ENCODE measurements around the gene TCAF2. TPM values are rescaled to one million over a fixed set of nuclear protein-coding genes. Genes with fewer than 3 reads are reported as not detected.
"Not testable (repeated sequence)": the region's sequence is repeated elsewhere in the genome, so short reads cannot be mapped to it uniquely, and the experiment has no call there.

The TCAF2 gene
- total RNA-seq (3.8 TPM), polyA plus RNA-seq (3.3 TPM)
- long read RNA-seq, donor 1 = 0 reads
- long read RNA-seq, donor 2 = 0 reads
- long read RNA-seq, donor 3 = 0 reads
- long read RNA-seq, donor 4 = 0 reads
- long read RNA-seq, donor 5 = 0 reads
- long read RNA-seq, donor 6 = 0 reads
- long read RNA-seq, donor 7 = 0 reads
- long read RNA-seq, donor 8 = 0 reads
- long read RNA-seq, donor 9 = 0 reads
- long read RNA-seq, donor 10 = 0 reads

- H3K4me3 ChIP-seq (ENCODE audit: low read length in 2 of 2) = peak within 1 kb of the TSS; percentile 20 to 29
- WGBS = 1% methylated on average over 17 of the region's 38 CpGs
- not testable (repeated sequence) for H3K36me3 ChIP-seq (ENCODE audit: control insufficient read depth in 2 of 2, insufficient read depth in 2 of 2, low read length in 1 of 2); DNase-seq (ENCODE audit: low read depth in 6 of 9, low spot score in 9 of 9); H3K9me3 ChIP-seq (ENCODE audit: control insufficient read depth in 2 of 2, insufficient read depth in 1 of 2, low read length in 1 of 2); H3K27me3 ChIP-seq (ENCODE audit: control insufficient read depth in 2 of 2, insufficient read depth in 1 of 2, low read length in 1 of 2); H3K4me1 ChIP-seq (ENCODE audit: control insufficient read depth in 2 of 2, insufficient read depth in 2 of 2, low read length in 2 of 2)
- H3K27ac ChIP-seq (ENCODE audit: low read depth in 1 of 2, low read length in 1 of 2) = peak within 1 kb of the TSS in 1 of 2 donors; percentile 42
These were observed at the start of gene TCAF2 for GRCh38 chr7:143620646-143621045. Gene TCAF2, plus strand, starts transcription at chr7:143620974.

GRCh38 chr7:143571501-143571900 lies 49.3 kb upstream of the TCAF2 start, which contains the start of gene CTAGE15:
Gene CTAGE15, plus strand, starts transcription at chr7:143571801. Its CDS starts 17 bp downstream, at chr7:143571818.
- not testable (repeated sequence) for H3K4me3 ChIP-seq (ENCODE audit: low read length in 2 of 2); H3K36me3 ChIP-seq (ENCODE audit: control insufficient read depth in 2 of 2, insufficient read depth in 2 of 2, low read length in 1 of 2); H3K27ac ChIP-seq (ENCODE audit: low read depth in 1 of 2, low read length in 1 of 2); H3K4me1 ChIP-seq (ENCODE audit: control insufficient read depth in 2 of 2, insufficient read depth in 2 of 2, low read length in 2 of 2); DNase-seq (ENCODE audit: low read depth in 6 of 9, low spot score in 9 of 9); H3K27me3 ChIP-seq (ENCODE audit: control insufficient read depth in 2 of 2, insufficient read depth in 1 of 2, low read length in 1 of 2); H3K9me3 ChIP-seq (ENCODE audit: control insufficient read depth in 2 of 2, insufficient read depth in 1 of 2, low read length in 1 of 2)
- WGBS = no CpG with 5 or more reads among the region's 20 CpGs

- DNase-seq (ENCODE audit: low read depth in 6 of 9, low spot score in 9 of 9); H3K9me3 ChIP-seq (ENCODE audit: control insufficient read depth in 2 of 2, insufficient read depth in 1 of 2, low read length in 1 of 2); H3K36me3 ChIP-seq (ENCODE audit: control insufficient read depth in 2 of 2, insufficient read depth in 2 of 2, low read length in 1 of 2); H3K4me1 ChIP-seq (ENCODE audit: control insufficient read depth in 2 of 2, insufficient read depth in 2 of 2, low read length in 2 of 2); H3K27ac ChIP-seq (ENCODE audit: low read depth in 1 of 2, low read length in 1 of 2); H3K4me3 ChIP-seq (ENCODE audit: low read length in 2 of 2); H3K27me3 ChIP-seq (ENCODE audit: control insufficient read depth in 2 of 2, insufficient read depth in 1 of 2, low read length in 1 of 2): not testable (repeated sequence)
- WGBS = 94% methylated on average over 2 of the region's 3 CpGs
These were observed 32.6 kb upstream of the TCAF2 start for GRCh38 chr7:143588183-143588582.

GRCh38 chr7:143589897-143590296 lies 30.9 kb upstream of the TCAF2 start:
- DNase-seq (ENCODE audit: low read depth in 6 of 9, low spot score in 9 of 9); H3K9me3 ChIP-seq (ENCODE audit: control insufficient read depth in 2 of 2, insufficient read depth in 1 of 2, low read length in 1 of 2): not testable (repeated sequence)

GRCh38 chr7:143598086-143598485 lies 22.7 kb upstream of the TCAF2 start:
- not testable (repeated sequence) for DNase-seq (ENCODE audit: low read depth in 6 of 9, low spot score in 9 of 9); H3K4me3 ChIP-seq (ENCODE audit: low read length in 2 of 2); H3K4me1 ChIP-seq (ENCODE audit: control insufficient read depth in 2 of 2, insufficient read depth in 2 of 2, low read length in 2 of 2); H3K27me3 ChIP-seq (ENCODE audit: control insufficient read depth in 2 of 2, insufficient read depth in 1 of 2, low read length in 1 of 2); H3K27ac ChIP-seq (ENCODE audit: low read depth in 1 of 2, low read length in 1 of 2); H3K9me3 ChIP-seq (ENCODE audit: control insufficient read depth in 2 of 2, insufficient read depth in 1 of 2, low read length in 1 of 2); H3K36me3 ChIP-seq (ENCODE audit: control insufficient read depth in 2 of 2, insufficient read depth in 2 of 2, low read length in 1 of 2)
- 98% methylated on average over 4 of the region's 11 CpGs for WGBS

More at GRCh38 chr7:143589897-143590296, 30.9 kb upstream of the TCAF2 start:
- not testable (repeated sequence) for H3K4me3 ChIP-seq (ENCODE audit: low read length in 2 of 2); H3K27me3 ChIP-seq (ENCODE audit: control insufficient read depth in 2 of 2, insufficient read depth in 1 of 2, low read length in 1 of 2); H3K4me1 ChIP-seq (ENCODE audit: control insufficient read depth in 2 of 2, insufficient read depth in 2 of 2, low read length in 2 of 2); H3K36me3 ChIP-seq (ENCODE audit: control insufficient read depth in 2 of 2, insufficient read depth in 2 of 2, low read length in 1 of 2); H3K27ac ChIP-seq (ENCODE audit: low read depth in 1 of 2, low read length in 1 of 2)

- not testable (repeated sequence) for H3K36me3 ChIP-seq (ENCODE audit: control insufficient read depth in 2 of 2, insufficient read depth in 2 of 2, low read length in 1 of 2); H3K4me1 ChIP-seq (ENCODE audit: control insufficient read depth in 2 of 2, insufficient read depth in 2 of 2, low read length in 2 of 2); H3K4me3 ChIP-seq (ENCODE audit: low read length in 2 of 2); H3K27ac ChIP-seq (ENCODE audit: low read depth in 1 of 2, low read length in 1 of 2); H3K27me3 ChIP-seq (ENCODE audit: control insufficient read depth in 2 of 2, insufficient read depth in 1 of 2, low read length in 1 of 2); DNase-seq (ENCODE audit: low read depth in 6 of 9, low spot score in 9 of 9); H3K9me3 ChIP-seq (ENCODE audit: control insufficient read depth in 2 of 2, insufficient read depth in 1 of 2, low read length in 1 of 2)
- no CpG with 5 or more reads among the region's 2 CpGs for WGBS
These were observed 17.2 kb upstream of the TCAF2 start for GRCh38 chr7:143603549-143603948.

GRCh38 chr7:143606088-143606487 lies 14.7 kb upstream of the TCAF2 start:
- H3K27ac ChIP-seq (ENCODE audit: low read depth in 1 of 2, low read length in 1 of 2); DNase-seq (ENCODE audit: low read depth in 6 of 9, low spot score in 9 of 9); H3K36me3 ChIP-seq (ENCODE audit: control insufficient read depth in 2 of 2, insufficient read depth in 2 of 2, low read length in 1 of 2); H3K4me3 ChIP-seq (ENCODE audit: low read length in 2 of 2); H3K27me3 ChIP-seq (ENCODE audit: control insufficient read depth in 2 of 2, insufficient read depth in 1 of 2, low read length in 1 of 2); H3K9me3 ChIP-seq (ENCODE audit: control insufficient read depth in 2 of 2, insufficient read depth in 1 of 2, low read length in 1 of 2); H3K4me1 ChIP-seq (ENCODE audit: control insufficient read depth in 2 of 2, insufficient read depth in 2 of 2, low read length in 2 of 2): not testable (repeated sequence)
- no CpG with 5 or more reads among the region's 1 CpG for WGBS

- DNase-seq (ENCODE audit: low read depth in 6 of 9, low spot score in 9 of 9); H3K36me3 ChIP-seq (ENCODE audit: control insufficient read depth in 2 of 2, insufficient read depth in 2 of 2, low read length in 1 of 2); H3K4me1 ChIP-seq (ENCODE audit: control insufficient read depth in 2 of 2, insufficient read depth in 2 of 2, low read length in 2 of 2); H3K4me3 ChIP-seq (ENCODE audit: low read length in 2 of 2); H3K9me3 ChIP-seq (ENCODE audit: control insufficient read depth in 2 of 2, insufficient read depth in 1 of 2, low read length in 1 of 2); H3K27ac ChIP-seq (ENCODE audit: low read depth in 1 of 2, low read length in 1 of 2); H3K27me3 ChIP-seq (ENCODE audit: control insufficient read depth in 2 of 2, insufficient read depth in 1 of 2, low read length in 1 of 2): not testable (repeated sequence)
- WGBS = 96% methylated on average over 2 of the region's 6 CpGs
These were observed 5.2 kb upstream of the TCAF2 start for GRCh38 chr7:143615545-143615944.

GRCh38 chr7:143617204-143617603 lies 3.6 kb upstream of the TCAF2 start:
- H3K4me3 ChIP-seq (ENCODE audit: low read length in 2 of 2); H3K27me3 ChIP-seq (ENCODE audit: control insufficient read depth in 2 of 2, insufficient read depth in 1 of 2, low read length in 1 of 2): not testable (repeated sequence)
- WGBS = no CpG with 5 or more reads among the region's 1 CpG

GRCh38 chr7:143620058-143620457 lies 716 bp upstream of the TCAF2 start:
- H3K36me3 ChIP-seq (ENCODE audit: control insufficient read depth in 2 of 2, insufficient read depth in 2 of 2, low read length in 1 of 2); H3K4me1 ChIP-seq (ENCODE audit: control insufficient read depth in 2 of 2, insufficient read depth in 2 of 2, low read length in 2 of 2); H3K27ac ChIP-seq (ENCODE audit: low read depth in 1 of 2, low read length in 1 of 2); H3K4me3 ChIP-seq (ENCODE audit: low read length in 2 of 2); H3K27me3 ChIP-seq (ENCODE audit: control insufficient read depth in 2 of 2, insufficient read depth in 1 of 2, low read length in 1 of 2); DNase-seq (ENCODE audit: low read depth in 6 of 9, low spot score in 9 of 9); H3K9me3 ChIP-seq (ENCODE audit: control insufficient read depth in 2 of 2, insufficient read depth in 1 of 2, low read length in 1 of 2): not testable (repeated sequence)
- WGBS = no CpG with 5 or more reads among the region's 23 CpGs

More at GRCh38 chr7:143617204-143617603, 3.6 kb upstream of the TCAF2 start:
- DNase-seq (ENCODE audit: low read depth in 6 of 9, low spot score in 9 of 9); H3K36me3 ChIP-seq (ENCODE audit: control insufficient read depth in 2 of 2, insufficient read depth in 2 of 2, low read length in 1 of 2); H3K4me1 ChIP-seq (ENCODE audit: control insufficient read depth in 2 of 2, insufficient read depth in 2 of 2, low read length in 2 of 2); H3K9me3 ChIP-seq (ENCODE audit: control insufficient read depth in 2 of 2, insufficient read depth in 1 of 2, low read length in 1 of 2); H3K27ac ChIP-seq (ENCODE audit: low read depth in 1 of 2, low read length in 1 of 2): not testable (repeated sequence)
